ENCODE measurements around the gene KCNG2. TPM values are rescaled to one million over a fixed set of nuclear protein-coding genes. Genes with fewer than 3 reads are reported as not detected.

Gene KCNG2
- total and polyA plus RNA-seq, 2 of the 8 experiments (the other 6 are each of a cell fraction or from before 2014, with no cell fraction given) = 0.19 to 0.74 TPM

GRCh38 chr18:79947054-79947755, 149.5 kb downstream of the KCNG2 start:
- Histone ChIP-seq H3K9ac (replicated peaks in 1 of 4; ENCODE audit: extremely low read depth in 1 of 4, low read depth in 3 of 4, low read length in 3 of 4) (no peak overlapping the region), H3K27ac (ENCODE audit: low read depth, low read length) (no peak overlapping the region), H2AK5ac (ENCODE audit: low read depth, low read length) (no peak overlapping the region), H3K56ac (replicated peaks; ENCODE audit: insufficient read length, low read depth, low read length) (no peak overlapping the region), H3K4me1 (replicated peaks in 1 of 4; ENCODE audit: control insufficient read depth in 3 of 4, insufficient read depth in 4 of 4, low read length in 3 of 4) (peaks cover 0 to 13% (median 8%) of the 10 kb centered on the region in 4 experiments; a peak in 4 of 7 replicates), H3K23ac (ENCODE audit: insufficient read length) (no peak overlapping the region), H3K4me3 (ENCODE audit: extremely low read depth in 1 of 4, insufficient read depth in 2 of 4, low read depth in 3 of 4, low read length in 4 of 4) (no peak overlapping the region), H3K23me2 (ENCODE audit: low read depth, low read length) (peaks cover 9% of the 10 kb centered on the region; the same call in 1 of the 2 replicates), H2BK20ac (ENCODE audit: low read length) (no peak overlapping the region), H3K36me3 (ENCODE audit: control insufficient read depth in 2 of 4, insufficient read depth in 4 of 4, low read length in 3 of 4) (no peaks in the 10 kb centered on the region; a peak in 1 of 8 replicates), H2BK5ac (ENCODE audit: low read depth, low read length) (no peak overlapping the region), H2AFZ (ENCODE audit: low read length) (no peak overlapping the region), H3K27me3 (replicated peaks in 1 of 4; ENCODE audit: control insufficient read depth in 3 of 4, extremely low read depth in 1 of 4, insufficient read depth in 3 of 4, low read length in 3 of 4) (peaks cover 3 to 16% (median 13%) of the 10 kb centered on the region in 4 experiments), H4K8ac (ENCODE audit: extremely low read depth, insufficient read depth, low read length) (no peak overlapping the region), H4K91ac (replicated peaks; ENCODE audit: insufficient read length, low read length) (no peak overlapping the region), H3K4me2 (ENCODE audit: insufficient read depth in 1 of 2, low read depth in 2 of 2, low read length in 2 of 2) (no peak overlapping the region), H3K4ac (replicated peaks; ENCODE audit: insufficient read length, low read depth, low read length) (no peak overlapping the region), H2BK12ac (ENCODE audit: low read depth, low read length) (no peak overlapping the region), H4K20me1 (replicated peaks in 1 of 2; ENCODE audit: control insufficient read depth in 1 of 2, insufficient read depth in 2 of 2, low read length in 2 of 2) (peaks cover 5 to 19% of the 10 kb centered on the region in 2 experiments), H2BK120ac (replicated peaks; ENCODE audit: low read depth, low read length) (no peak overlapping the region), H3K9me3 (ENCODE audit: insufficient read depth in 2 of 2, low read depth in 1 of 2, low read length in 1 of 2) (no peaks in the 10 kb centered on the region), H4K5ac (ENCODE audit: insufficient read length, low read depth, low read length) (no peak overlapping the region), H3K79me2 (ENCODE audit: control insufficient read depth in 1 of 2, insufficient read depth in 2 of 2, low read length in 2 of 2) (peaks cover 0 to 6% of the 10 kb centered on the region in 2 experiments; a peak in 1 of 4 replicates), H3K79me1 (ENCODE audit: low read depth, low read length) (peaks cover 3% of the 10 kb centered on the region; the same call in 1 of the 2 replicates), H3K18ac (ENCODE audit: extremely low read depth, low read length) (no peak overlapping the region), H2BK15ac (ENCODE audit: low read length) (no peak overlapping the region), H3K14ac (ENCODE audit: insufficient read length) (no peak overlapping the region)
- TF ChIP-seq E2F6 (IDR thresholded peaks at IDR 0.05) (no peak), CREB1 (IDR thresholded peaks at IDR 0.05) (no peak), POLR2A (IDR thresholded peaks at IDR 0.05; ENCODE audit: control extremely low read depth in 1 of 2, low read depth in 2 of 2, low read length in 2 of 2) (no peak), TEAD4 (IDR thresholded peaks at IDR 0.05; ENCODE audit: low read depth, low read length) (no peak), SAP30 (IDR thresholded peaks at IDR 0.05; ENCODE audit: insufficient read depth, insufficient replicate concordance, low read length) (no peak), CTBP2 (IDR thresholded peaks at IDR 0.05; ENCODE audit: borderline replicate concordance, insufficient read depth, insufficient read length, low read length) (no peak), TAF1 (IDR thresholded peaks at IDR 0.05; ENCODE audit: low read depth, low read length) (no peak)
- DNase-seq (ENCODE audit: low read depth in 1 of 2, low spot score in 2 of 2) (no peak), FAIRE-seq (no peak)
- POLR2A ChIA-PET (ENCODE audit: partially characterized antibody) = interaction anchor here (1.5 kb wide), 1 partner anchor 36 kb away, joined by 3 read pairs; no protein-coding TSS in a partner anchor
- 94% methylated on average over 8 of the region's 14 CpGs; no CpG with 5 or more reads in 1 of the 2 experiments for WGBS, 2 experiments (ENCODE audit: extremely low coverage in 1 of 2, insufficient coverage in 1 of 2, insufficient read length in 1 of 2, insufficient replicate concordance in 2 of 2, low coverage in 1 of 2, low lambda C conversion rate in 2 of 2, missing lambda C conversion rate in 1 of 2)
- CTCF ChIA-PET (ENCODE audit: partially characterized antibody) = interaction anchor here (0.9 to 4.4 kb wide), 5 partner anchors 9 to 309 kb away, joined by 3 to 19 read pairs (median 4); no protein-coding TSS in a partner anchor

Data from H1 (cell line).